COR-L47 (cell line): ENCODE results near the gene COX6A2.
"Not testable (repeated sequence)": the region's sequence is repeated elsewhere in the genome, so short reads cannot be mapped to it uniquely, and the experiment has no call there.

Experiments used
- DNase-seq: peaks from one replicate; lab custom pipeline; 2025; lab: John Stamatoyannopoulos, UW

Gene COX6A2

GRCh38 chr16:31461921-31462804 lies 34.0 kb upstream of the COX6A2 start:
- no peak for DNase-seq

DNA sequence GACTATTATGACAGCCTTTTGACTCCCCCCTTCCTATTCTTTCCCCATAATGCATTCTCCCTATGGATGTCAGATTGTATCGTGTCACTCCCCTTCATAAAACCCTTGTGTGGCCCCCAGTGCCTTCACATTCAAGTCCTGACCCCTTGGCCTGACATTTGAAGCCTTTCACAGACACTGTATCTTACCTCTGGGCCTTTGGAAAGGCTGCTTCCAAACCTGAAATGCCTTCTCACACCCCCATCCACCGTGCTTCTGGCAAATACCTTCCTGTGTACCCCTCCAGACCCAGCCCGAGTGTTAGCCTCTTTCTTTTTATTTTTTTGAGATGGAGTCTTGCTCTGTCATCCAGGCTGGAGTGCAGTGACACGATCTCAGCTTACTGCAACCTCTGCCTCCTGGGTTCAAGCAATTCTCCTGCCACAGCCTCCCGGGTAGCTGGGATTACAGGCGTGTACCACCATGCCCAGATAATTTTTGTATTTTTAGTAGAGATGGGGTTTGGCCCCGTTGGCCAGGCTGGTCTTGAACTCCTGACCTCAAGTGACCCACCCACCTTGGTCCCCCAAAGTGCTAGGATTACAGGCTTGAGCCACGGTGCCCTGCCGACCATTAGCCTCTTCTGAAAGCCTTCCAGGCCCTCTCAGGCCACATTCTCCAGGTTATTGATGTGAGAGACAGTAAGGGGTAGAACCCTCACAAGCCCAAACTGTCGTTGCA lies 33.2 kb upstream of the COX6A2 start:
- DNase-seq: no peak

GRCh38 chr16:31460582-31461002 lies 32.4 kb upstream of the COX6A2 start:
- DNase-seq: no peak

- peak; percentile 99 for DNase-seq
These were observed 31.8 kb upstream of the COX6A2 start for GRCh38 chr16:31459687-31460581.

GRCh38 chr16:31458844-31459686 lies 30.9 kb upstream of the COX6A2 start, which contains the start of gene ARMC5:
TSS of gene ARMC5 (plus strand) at chr16:31459501. CDS start at chr16:31459525, 24 bp downstream.
- DNase-seq: peak; percentile 98

DNA sequence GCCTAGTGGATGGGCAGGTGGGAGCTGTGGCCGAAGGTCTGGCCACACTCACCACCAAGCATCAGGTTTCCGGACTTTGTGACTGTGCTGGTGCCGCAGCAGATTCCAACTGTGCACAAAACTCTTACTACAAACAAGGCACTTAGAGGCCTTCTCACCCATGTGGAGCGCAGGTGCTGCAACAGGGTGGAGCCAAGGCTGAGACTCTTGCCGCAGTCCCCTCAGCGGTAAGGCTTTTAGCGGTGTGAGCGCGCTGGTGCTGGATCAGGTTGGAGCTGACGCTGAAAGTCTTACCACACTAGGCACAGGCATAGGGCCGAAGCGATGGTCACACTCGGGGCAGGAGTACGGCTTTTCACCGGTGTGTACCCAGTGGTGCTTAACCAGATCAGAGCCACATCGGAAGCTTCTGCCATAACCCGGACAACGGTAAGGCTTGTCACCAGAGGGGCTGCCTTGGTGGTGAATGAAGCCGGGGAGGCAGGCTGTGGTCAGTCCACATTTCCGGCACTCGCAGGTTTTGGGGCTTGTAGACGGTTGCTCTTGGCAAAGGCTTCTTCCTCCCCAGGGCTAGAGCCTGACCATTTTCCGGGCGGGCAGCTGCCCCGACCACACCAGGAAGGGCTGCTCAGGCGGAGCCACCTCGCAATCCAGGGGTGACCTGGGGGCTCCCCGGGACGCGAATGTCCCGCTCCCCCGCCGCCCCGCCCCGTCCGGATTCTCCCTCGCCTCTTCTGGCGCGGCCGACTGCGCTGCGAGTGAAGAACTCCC lies 30.1 kb upstream of the COX6A2 start:
- peak; percentile 64 for DNase-seq

- no peak for DNase-seq
These were observed 28.8 kb upstream of the COX6A2 start for GRCh38 chr16:31456988-31457360.

- no peak for DNase-seq
These were observed 27.6 kb upstream of the COX6A2 start for GRCh38 chr16:31455601-31456314.

DNA sequence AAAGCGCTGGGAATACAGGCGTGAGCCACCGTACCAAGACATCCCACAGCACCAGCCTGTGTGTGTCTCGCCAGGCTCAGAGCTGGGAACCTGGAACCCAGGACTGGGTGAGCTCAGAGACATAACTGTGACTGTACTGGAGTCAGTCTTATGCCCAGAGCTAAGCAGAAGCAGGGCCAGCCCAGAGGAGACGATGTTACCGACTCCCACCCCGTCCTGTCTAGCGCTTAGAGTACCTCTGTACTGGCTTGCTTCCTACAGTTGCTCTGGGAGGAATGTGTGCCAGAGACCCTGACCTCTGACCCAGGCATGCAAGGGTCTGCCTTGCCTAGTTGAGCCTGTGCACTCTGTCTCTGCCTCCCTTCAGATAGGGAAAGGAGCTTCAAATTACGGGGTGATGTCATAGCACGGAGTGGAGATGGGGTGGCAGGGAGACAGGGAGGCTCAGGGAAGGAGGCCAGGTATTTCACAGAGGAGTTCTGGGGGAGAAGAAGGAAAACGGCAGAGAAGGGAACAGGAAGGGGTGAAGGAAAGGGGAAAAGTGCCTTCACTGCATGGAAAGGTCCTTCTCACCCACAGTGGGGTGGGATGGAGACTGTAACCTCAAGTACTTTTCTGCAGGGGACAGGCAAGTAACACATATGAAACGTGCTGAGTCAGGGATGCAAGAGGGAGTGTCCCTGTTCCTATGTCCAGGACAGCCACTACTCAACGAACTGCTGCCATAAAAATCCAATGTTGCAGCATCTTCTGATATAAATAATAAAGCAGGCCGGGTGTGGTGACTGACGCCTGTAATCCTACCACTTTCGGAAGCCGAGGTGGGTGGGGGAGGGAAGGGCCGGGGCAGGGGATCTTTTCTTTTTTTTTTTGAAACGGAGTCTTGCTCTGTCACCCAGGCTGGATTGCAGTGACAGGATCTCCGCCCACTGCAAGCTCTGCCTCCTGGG lies 25.4 kb upstream of the COX6A2 start:
- DNase-seq: no peak

- DNase-seq: no peak
These were observed 24.5 kb upstream of the COX6A2 start for GRCh38 chr16:31452631-31453106.

DNA sequence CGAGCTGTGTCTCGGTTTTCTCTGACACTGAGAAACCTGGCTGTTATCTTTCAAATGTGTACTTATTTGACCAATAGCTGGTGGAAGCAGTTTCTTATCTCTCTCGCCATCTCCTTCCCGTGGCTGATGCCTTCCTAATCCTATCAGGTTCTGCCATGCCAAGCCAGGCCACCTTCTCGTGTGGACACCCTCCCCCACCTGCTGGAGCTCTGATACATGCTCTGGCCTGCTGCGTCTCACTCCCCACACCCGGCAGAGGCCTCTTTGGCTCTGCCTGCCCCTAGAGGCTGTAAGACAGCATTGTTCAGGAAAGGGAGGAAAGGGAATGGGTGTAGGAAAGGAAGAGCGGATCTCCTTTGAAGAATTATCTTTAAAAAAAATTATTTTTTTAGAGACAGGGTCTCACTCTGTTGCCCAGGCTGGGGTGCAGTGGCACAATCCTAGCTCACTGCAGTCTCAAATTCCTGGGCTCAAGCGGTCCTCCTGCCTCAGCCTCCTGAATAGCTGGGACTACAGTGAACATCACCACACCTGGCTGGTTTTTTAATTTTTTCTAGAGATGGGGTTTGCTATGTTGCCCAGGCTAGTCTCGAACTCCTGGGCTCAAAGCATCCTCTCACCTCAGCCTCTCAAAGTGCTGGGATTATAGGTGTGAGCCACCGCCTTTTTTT lies 23.7 kb upstream of the COX6A2 start:
- DNase-seq: peak; percentile 67

DNA sequence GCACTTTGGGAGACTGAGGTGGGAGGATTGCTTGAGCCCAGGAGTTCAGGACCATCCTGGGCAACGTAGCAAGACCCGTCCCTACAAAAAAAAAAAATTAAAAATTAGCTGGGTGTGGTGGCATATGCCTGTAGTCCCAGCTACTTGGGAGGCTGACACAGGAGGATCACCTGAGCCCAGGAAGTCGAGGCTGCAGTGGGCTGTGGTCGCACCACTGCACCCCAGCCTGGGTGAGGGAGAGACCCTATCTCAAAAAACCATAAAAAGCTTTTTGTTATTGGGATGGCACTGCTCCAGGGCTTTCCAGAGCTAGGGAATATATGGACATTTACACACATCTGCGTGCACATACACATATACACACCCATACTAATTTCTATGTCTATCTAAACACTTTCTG lies 23.0 kb upstream of the COX6A2 start:
- no peak for DNase-seq

DNA sequence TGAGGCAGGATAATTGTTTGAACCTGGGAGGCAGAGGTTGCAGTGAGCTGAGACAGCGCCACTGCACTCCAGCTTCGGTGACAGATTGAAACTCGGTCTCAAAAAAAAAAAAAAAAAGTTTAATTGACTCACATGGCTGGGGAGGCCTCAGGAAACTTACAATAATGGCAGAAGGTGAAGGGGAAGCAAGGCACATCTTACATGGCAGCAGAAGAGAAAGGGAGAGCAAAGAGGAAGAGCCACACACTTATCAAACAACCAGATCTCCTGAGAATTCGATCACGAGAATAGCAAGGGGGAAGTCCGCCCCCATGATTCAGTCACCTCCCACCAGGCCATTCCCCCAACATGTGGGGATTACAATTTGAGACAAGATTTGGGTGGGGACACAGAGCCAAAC lies 17.8 kb upstream of the COX6A2 start:
- DNase-seq: not testable (repeated sequence)

- DNase-seq: no peak
These were observed 13.8 kb upstream of the COX6A2 start for GRCh38 chr16:31441956-31442355.

DNA sequence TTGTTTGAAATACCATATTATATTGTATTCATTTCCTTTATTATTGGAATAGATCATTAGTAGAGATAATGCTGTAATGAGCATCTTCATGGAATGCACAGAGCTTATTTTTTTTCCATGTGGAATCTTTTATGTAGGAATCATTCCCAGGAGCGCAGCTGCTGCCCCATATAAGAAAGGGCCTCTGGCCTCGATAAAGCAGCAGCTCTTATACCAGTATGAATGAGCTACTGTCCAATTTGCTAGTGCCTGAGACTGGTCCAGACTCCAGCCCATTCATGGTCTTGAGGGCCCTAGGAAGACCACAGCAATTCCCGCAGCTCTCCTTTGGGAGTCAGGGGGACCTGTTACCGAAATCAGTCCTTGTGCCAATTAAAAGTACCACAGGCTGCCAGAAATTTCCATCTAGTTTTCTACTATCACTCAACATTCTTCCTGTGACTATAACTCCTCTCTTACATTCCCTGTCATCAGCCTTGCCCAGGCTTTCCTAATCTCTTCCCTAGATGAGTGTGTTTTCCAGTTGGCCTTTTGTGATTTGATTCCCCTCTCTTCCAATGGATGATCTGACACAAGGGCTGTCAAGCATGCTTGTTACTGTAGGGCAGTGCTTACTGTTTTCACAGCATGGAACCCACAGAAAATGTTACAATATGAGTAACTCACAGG lies 12.5 kb upstream of the COX6A2 start:
- no peak for DNase-seq

GRCh38 chr16:31439519-31439918 lies 11.4 kb upstream of the COX6A2 start:
- DNase-seq: no peak

DNA sequence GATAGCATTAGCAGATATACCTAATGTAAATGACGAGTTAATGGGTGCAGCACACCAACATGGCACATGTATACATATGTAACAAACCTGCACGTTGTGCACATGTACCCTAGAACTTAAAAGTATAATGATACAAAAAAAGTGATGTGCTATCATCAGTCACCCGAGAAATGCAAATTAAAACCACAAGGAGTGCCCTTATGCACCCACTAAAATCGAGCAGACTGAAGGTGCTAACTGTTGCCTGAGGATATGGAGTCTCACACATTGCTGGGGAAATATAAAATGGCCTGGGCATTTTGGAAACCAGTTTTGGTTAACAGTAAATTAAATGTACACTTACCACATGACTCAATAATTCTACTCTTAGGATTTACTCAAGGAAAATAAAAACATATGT lies 10.9 kb upstream of the COX6A2 start:
- not testable (repeated sequence) for DNase-seq
